Measurements from ENCODE around the gene LYRM4. TPM values are rescaled to one million over a fixed set of nuclear protein-coding genes. Genes with fewer than 3 reads are reported as not detected.

LYRM4 gene
- total and polyA plus RNA-seq, 12 donors, result 18.3 to 33.0 (median 24.5) TPM

GRCh38 chr6:5261545-5262109, 877 bp upstream of the LYRM4 start:
- peaks cover 0 to 27% (median 22%) of the 10 kb centered on the region in 9 donors for H3K4me1 ChIP-seq

GRCh38 chr6:5260111-5260620, 584 bp downstream of the LYRM4 start:
- Histone ChIP-seq H3K27me3 (no peaks in the 10 kb centered on the region), H3K4me1 (peaks cover 0 to 27% (median 22%) of the 10 kb centered on the region in 9 donors), H3K4me3 (peak overlapping the region; percentile 62 to 96 (median 84)), H3K9me3 (no peaks in the 10 kb centered on the region), H3K27ac (peak overlapping the region; percentile 92 to 100 (median 99)), H3K36me3 (peaks cover 0 to 5% (median 0%) of the 10 kb centered on the region in 9 donors)
- ATAC-seq, result peak; percentile 22 to 75 (median 30)
- peak; percentile 30 to 44 for DNase-seq
- no peak for TF ChIP-seq CTCF (IDR thresholded peaks at IDR 0.05)
- WGBS, 2 donors, result 4% methylated on average over 22 of the region's 22 CpGs
- intact Hi-C loops (cut with DNase I), result loop anchor here in 7 of 10 donors (5.0 to 10.0 kb wide), 4 partner anchors 115 to 135 kb away; no protein-coding TSS in a partner anchor

More at GRCh38 chr6:5261545-5262109, 877 bp upstream of the LYRM4 start:
- Histone ChIP-seq H3K9me3 (no peaks in the 10 kb centered on the region), H3K4me3 (peak overlapping the region; percentile 62 to 96 (median 84)), H3K27me3 (no peaks in the 10 kb centered on the region), H3K27ac (peak overlapping the region; percentile 92 to 100 (median 99)), H3K36me3 (peaks cover 0 to 5% (median 0%) of the 10 kb centered on the region in 9 donors)
- DNase-seq (no peak), ATAC-seq (no peak)
- 0% methylated on average over 19 of the region's 19 CpGs for WGBS, 2 donors
- no peak for TF ChIP-seq CTCF (IDR thresholded peaks at IDR 0.05)
- intact Hi-C loops (cut with DNase I), result loop anchor here in 7 of 10 donors (5.0 to 10.0 kb wide), 4 partner anchors 117 to 133 kb away; no protein-coding TSS in a partner anchor

- H3K4me3 ChIP-seq, result peak overlapping the region in 6 of 10 donors; percentile 78 to 91 (median 84)
- H3K4me1 ChIP-seq, result peaks cover 0 to 27% (median 22%) of the 10 kb centered on the region in 9 donors
These were observed 1.3 kb downstream of the LYRM4 start for GRCh38 chr6:5259428-5259827.

More at GRCh38 chr6:5259428-5259827, 1.3 kb downstream of the LYRM4 start:
- peak overlapping the region in 1 of 10 donors; percentile 100 for H3K27ac ChIP-seq
- intact Hi-C loops (cut with DNase I), result loop anchor here in 1 of 10 donors (5.0 kb wide), 1 partner anchor 112 kb away; no protein-coding TSS in a partner anchor
- peaks cover 0 to 6% (median 0%) of the 10 kb centered on the region in 9 donors for H3K36me3 ChIP-seq
- no peak for ATAC-seq
- DNase-seq, result no peak
- no peak for TF ChIP-seq CTCF (IDR thresholded peaks at IDR 0.05)
- no peaks in the 10 kb centered on the region for H3K27me3 ChIP-seq
- 78 to 87% methylated on average over 3 of the region's 3 CpGs for WGBS, 2 donors
- H3K9me3 ChIP-seq, result no peaks in the 10 kb centered on the region

Data from heart right ventricle (tissue), 16 donors.